ENCODE measurements around the gene CDKL1.
A peak's percentile ranks its signal among the peaks of the same experiment; 100 is the strongest.
"Not testable (repeated sequence)": the region's sequence is repeated elsewhere in the genome, so short reads cannot be mapped to it uniquely, and the experiment has no call there.

Gene CDKL1

GRCh38 chr14:50335989-50336824 is 60.5 kb downstream of the CDKL1 start:
- DNase-seq (ENCODE audit: low read depth in 4 of 4, low spot score in 1 of 4) = no peak

GRCh38 chr14:50335389-50335788 is 61.3 kb downstream of the CDKL1 start:
- DNase-seq (ENCODE audit: low read depth in 4 of 4, low spot score in 1 of 4) = no peak

GRCh38 chr14:50334211-50334610 is 62.5 kb downstream of the CDKL1 start:
- no peak for DNase-seq (ENCODE audit: low read depth in 4 of 4, low spot score in 1 of 4)

GRCh38 chr14:50333014-50333509 is 63.6 kb downstream of the CDKL1 start:
- no peak for DNase-seq (ENCODE audit: low read depth in 4 of 4, low spot score in 1 of 4)

GRCh38 chr14:50331596-50331995 is 65.1 kb downstream of the CDKL1 start:
- no peak for DNase-seq (ENCODE audit: low read depth in 4 of 4, low spot score in 1 of 4)

- peak; percentile 21 to 57 (median 31) for DNase-seq (ENCODE audit: low read depth in 4 of 4, low spot score in 1 of 4)
Measured at GRCh38 chr14:50321009-50321660, 75.5 kb downstream of the CDKL1 start.

GRCh38 chr14:50320283-50320682 is 76.4 kb downstream of the CDKL1 start:
- no peak for DNase-seq (ENCODE audit: low read depth in 4 of 4, low spot score in 1 of 4)

- no peak for DNase-seq (ENCODE audit: low read depth in 4 of 4, low spot score in 1 of 4)
Measured at GRCh38 chr14:50319721-50320120, 77.0 kb downstream of the CDKL1 start.

GRCh38 chr14:50319293-50319692 is 77.4 kb downstream of the CDKL1 start:
- DNase-seq (ENCODE audit: low read depth in 4 of 4, low spot score in 1 of 4) = no peak

GRCh38 chr14:50318031-50318626 is 78.6 kb downstream of the CDKL1 start:
- no peak for DNase-seq (ENCODE audit: low read depth in 4 of 4, low spot score in 1 of 4)

- DNase-seq (ENCODE audit: low read depth in 4 of 4, low spot score in 1 of 4) = not testable (repeated sequence)
Measured at GRCh38 chr14:50314098-50314497, 82.6 kb downstream of the CDKL1 start.

GRCh38 chr14:50312734-50313054 is 84.0 kb downstream of the CDKL1 start:
- DNase-seq (ENCODE audit: low read depth in 4 of 4, low spot score in 1 of 4) = peak in 1 of 4 experiments; percentile 15

GRCh38 chr14:50311972-50312733 is 84.5 kb downstream of the CDKL1 start, which contains the start of the genes DMAC2L and L2HGDH:
Gene DMAC2L, plus strand, starts transcription at chr14:50312324. Its CDS starts 9,164 bp downstream, at chr14:50321488.
Gene L2HGDH, minus strand, starts transcription at chr14:50312229. Its CDS starts 79 bp downstream, at chr14:50312150.
- peak; percentile 74 to 86 (median 76) for DNase-seq (ENCODE audit: low read depth in 4 of 4, low spot score in 1 of 4)

- DNase-seq (ENCODE audit: low read depth in 4 of 4, low spot score in 1 of 4) = no peak
Measured at GRCh38 chr14:50311337-50311971, 85.2 kb downstream of the CDKL1 start.

- no peak for DNase-seq (ENCODE audit: low read depth in 4 of 4, low spot score in 1 of 4)
Measured at GRCh38 chr14:50310445-50310844, 86.2 kb downstream of the CDKL1 start.

GRCh38 chr14:50308363-50308915 is 88.2 kb downstream of the CDKL1 start:
- DNase-seq (ENCODE audit: low read depth in 4 of 4, low spot score in 1 of 4) = no peak

- DNase-seq (ENCODE audit: low read depth in 4 of 4, low spot score in 1 of 4) = no peak
Measured at GRCh38 chr14:50303744-50304471, 92.8 kb downstream of the CDKL1 start.

- DNase-seq (ENCODE audit: low read depth in 4 of 4, low spot score in 1 of 4) = no peak
Measured at GRCh38 chr14:50301914-50302313, 94.8 kb downstream of the CDKL1 start.

GRCh38 chr14:50299585-50299984 is 97.1 kb downstream of the CDKL1 start:
- no peak for DNase-seq (ENCODE audit: low read depth in 4 of 4, low spot score in 1 of 4)

GRCh38 chr14:50290306-50290705 is 106.4 kb downstream of the CDKL1 start:
- DNase-seq (ENCODE audit: low read depth in 4 of 4, low spot score in 1 of 4) = no peak
